ENCODE results near the gene ANO2.
"Not testable (repeated sequence)": the region's sequence is repeated elsewhere in the genome, so short reads cannot be mapped to it uniquely, and the experiment has no call there.

The ANO2 gene

GRCh38 chr12:5691943-5692342 lies 253.1 kb downstream of the ANO2 start:
- 92% methylated on average over 6 of the region's 6 CpGs for WGBS
- Histone ChIP-seq H3K4me3 (ENCODE audit: low read length) (no peak overlapping the region), H3K36me3 (ENCODE audit: insufficient read depth, low read length) (no peaks in the 10 kb centered on the region), H3K27me3 (ENCODE audit: insufficient read depth, low read length) (no peaks in the 10 kb centered on the region), H3K27ac (ENCODE audit: low read depth, low read length) (no peak overlapping the region), H3K9ac (ENCODE audit: low read depth, low read length) (no peak overlapping the region), H3K9me3 (ENCODE audit: insufficient read depth, low read depth, low read length) (peaks cover 13% of the 10 kb centered on the region), H3K4me1 (ENCODE audit: insufficient read depth, low read length) (no peaks in the 10 kb centered on the region)

GRCh38 chr12:5690240-5690639 lies 254.8 kb downstream of the ANO2 start:
- Histone ChIP-seq H3K27me3 (ENCODE audit: insufficient read depth, low read length) (no peaks in the 10 kb centered on the region), H3K27ac (ENCODE audit: low read depth, low read length) (no peak overlapping the region), H3K4me3 (ENCODE audit: low read length) (no peak overlapping the region), H3K9me3 (ENCODE audit: insufficient read depth, low read depth, low read length) (no peaks in the 10 kb centered on the region), H3K36me3 (ENCODE audit: insufficient read depth, low read length) (no peaks in the 10 kb centered on the region), H3K9ac (ENCODE audit: low read depth, low read length) (no peak overlapping the region), H3K4me1 (ENCODE audit: insufficient read depth, low read length) (no peaks in the 10 kb centered on the region)
- 95% methylated on average over 1 of the region's 1 CpG for WGBS

GRCh38 chr12:5689773-5690172 lies 255.3 kb downstream of the ANO2 start:
- H3K27me3 ChIP-seq (ENCODE audit: insufficient read depth, low read length): no peaks in the 10 kb centered on the region
- no peaks in the 10 kb centered on the region for H3K36me3 ChIP-seq (ENCODE audit: insufficient read depth, low read length)
- no peak overlapping the region for H3K27ac ChIP-seq (ENCODE audit: low read depth, low read length)
- H3K4me1 ChIP-seq (ENCODE audit: insufficient read depth, low read length): no peaks in the 10 kb centered on the region
- H3K9ac ChIP-seq (ENCODE audit: low read depth, low read length): no peak overlapping the region
- no peaks in the 10 kb centered on the region for H3K9me3 ChIP-seq (ENCODE audit: insufficient read depth, low read depth, low read length)
- WGBS: 92% methylated on average over 1 of the region's 1 CpG
- no peak overlapping the region for H3K4me3 ChIP-seq (ENCODE audit: low read length)

- whole genome bisulfite sequencing: 78% methylated on average over 2 of the region's 2 CpGs
- Histone ChIP-seq H3K4me1 (ENCODE audit: insufficient read depth, low read length) (no peaks in the 10 kb centered on the region), H3K27ac (ENCODE audit: low read depth, low read length) (no peak overlapping the region), H3K27me3 (ENCODE audit: insufficient read depth, low read length) (no peaks in the 10 kb centered on the region), H3K4me3 (ENCODE audit: low read length) (no peak overlapping the region), H3K9me3 (ENCODE audit: insufficient read depth, low read depth, low read length) (no peaks in the 10 kb centered on the region), H3K9ac (ENCODE audit: low read depth, low read length) (no peak overlapping the region), H3K36me3 (ENCODE audit: insufficient read depth, low read length) (no peaks in the 10 kb centered on the region)
Observed at GRCh38 chr12:5688226-5688625, 256.8 kb downstream of the ANO2 start.

GRCh38 chr12:5685935-5686334 lies 259.1 kb downstream of the ANO2 start:
- H3K4me3 ChIP-seq (ENCODE audit: low read length): no peak overlapping the region
- H3K27me3 ChIP-seq (ENCODE audit: insufficient read depth, low read length): no peaks in the 10 kb centered on the region
- no peaks in the 10 kb centered on the region for H3K9me3 ChIP-seq (ENCODE audit: insufficient read depth, low read depth, low read length)
- H3K4me1 ChIP-seq (ENCODE audit: insufficient read depth, low read length): no peaks in the 10 kb centered on the region
- no peak overlapping the region for H3K9ac ChIP-seq (ENCODE audit: low read depth, low read length)
- H3K36me3 ChIP-seq (ENCODE audit: insufficient read depth, low read length): no peaks in the 10 kb centered on the region
- WGBS: 53% methylated on average over 3 of the region's 3 CpGs
- H3K27ac ChIP-seq (ENCODE audit: low read depth, low read length): no peak overlapping the region

GRCh38 chr12:5684989-5685388 lies 260.1 kb downstream of the ANO2 start:
- WGBS: 88% methylated on average over 1 of the region's 2 CpGs

GRCh38 chr12:5682581-5682980 lies 262.5 kb downstream of the ANO2 start:
- Histone ChIP-seq H3K9ac (ENCODE audit: low read depth, low read length) (no peak overlapping the region), H3K36me3 (ENCODE audit: insufficient read depth, low read length) (no peaks in the 10 kb centered on the region), H3K4me3 (ENCODE audit: low read length) (no peak overlapping the region), H3K9me3 (ENCODE audit: insufficient read depth, low read depth, low read length) (no peaks in the 10 kb centered on the region), H3K27ac (ENCODE audit: low read depth, low read length) (no peak overlapping the region), H3K27me3 (ENCODE audit: insufficient read depth, low read length) (no peaks in the 10 kb centered on the region), H3K4me1 (ENCODE audit: insufficient read depth, low read length) (no peaks in the 10 kb centered on the region)
- WGBS: 85% methylated on average over 3 of the region's 3 CpGs

More at GRCh38 chr12:5684989-5685388, 260.1 kb downstream of the ANO2 start:
- Histone ChIP-seq H3K9ac (ENCODE audit: low read depth, low read length) (no peak overlapping the region), H3K36me3 (ENCODE audit: insufficient read depth, low read length) (no peaks in the 10 kb centered on the region), H3K27me3 (ENCODE audit: insufficient read depth, low read length) (no peaks in the 10 kb centered on the region), H3K4me3 (ENCODE audit: low read length) (no peak overlapping the region), H3K4me1 (ENCODE audit: insufficient read depth, low read length) (no peaks in the 10 kb centered on the region), H3K27ac (ENCODE audit: low read depth, low read length) (no peak overlapping the region), H3K9me3 (ENCODE audit: insufficient read depth, low read depth, low read length) (no peaks in the 10 kb centered on the region)

- Histone ChIP-seq H3K27me3 (ENCODE audit: insufficient read depth, low read length) (no peaks in the 10 kb centered on the region), H3K4me1 (ENCODE audit: insufficient read depth, low read length) (no peaks in the 10 kb centered on the region), H3K9me3 (ENCODE audit: insufficient read depth, low read depth, low read length) (no peaks in the 10 kb centered on the region), H3K27ac (ENCODE audit: low read depth, low read length) (no peak overlapping the region), H3K4me3 (ENCODE audit: low read length) (no peak overlapping the region), H3K36me3 (ENCODE audit: insufficient read depth, low read length) (no peaks in the 10 kb centered on the region), H3K9ac (ENCODE audit: low read depth, low read length) (no peak overlapping the region)
- 93% methylated on average over 5 of the region's 5 CpGs for WGBS
Observed at GRCh38 chr12:5678176-5678575, 266.9 kb downstream of the ANO2 start.

- H3K27ac ChIP-seq (ENCODE audit: low read depth, low read length); H3K27me3 ChIP-seq (ENCODE audit: insufficient read depth, low read length); H3K9me3 ChIP-seq (ENCODE audit: insufficient read depth, low read depth, low read length); H3K36me3 ChIP-seq (ENCODE audit: insufficient read depth, low read length); H3K9ac ChIP-seq (ENCODE audit: low read depth, low read length); H3K4me3 ChIP-seq (ENCODE audit: low read length); H3K4me1 ChIP-seq (ENCODE audit: insufficient read depth, low read length): not testable (repeated sequence)
- WGBS: 100% methylated on average over 1 of the region's 1 CpG
Observed at GRCh38 chr12:5669624-5670023, 275.4 kb downstream of the ANO2 start.

GRCh38 chr12:5665615-5666014 lies 279.4 kb downstream of the ANO2 start:
- H3K27ac ChIP-seq (ENCODE audit: low read depth, low read length): no peak overlapping the region
- no peak overlapping the region for H3K9ac ChIP-seq (ENCODE audit: low read depth, low read length)
- WGBS: 86% methylated on average over 4 of the region's 4 CpGs
- H3K9me3 ChIP-seq (ENCODE audit: insufficient read depth, low read depth, low read length): no peaks in the 10 kb centered on the region
- no peaks in the 10 kb centered on the region for H3K4me1 ChIP-seq (ENCODE audit: insufficient read depth, low read length)
- H3K36me3 ChIP-seq (ENCODE audit: insufficient read depth, low read length): no peaks in the 10 kb centered on the region
- H3K27me3 ChIP-seq (ENCODE audit: insufficient read depth, low read length): no peaks in the 10 kb centered on the region
- no peak overlapping the region for H3K4me3 ChIP-seq (ENCODE audit: low read length)

GRCh38 chr12:5661811-5662210 lies 283.2 kb downstream of the ANO2 start:
- Histone ChIP-seq H3K4me3 (ENCODE audit: low read length) (no peak overlapping the region), H3K9ac (ENCODE audit: low read depth, low read length) (no peak overlapping the region), H3K27ac (ENCODE audit: low read depth, low read length) (no peak overlapping the region), H3K27me3 (ENCODE audit: insufficient read depth, low read length) (no peaks in the 10 kb centered on the region), H3K9me3 (ENCODE audit: insufficient read depth, low read depth, low read length) (no peaks in the 10 kb centered on the region), H3K36me3 (ENCODE audit: insufficient read depth, low read length) (no peaks in the 10 kb centered on the region), H3K4me1 (ENCODE audit: insufficient read depth, low read length) (no peaks in the 10 kb centered on the region)
- 92% methylated on average over 8 of the region's 8 CpGs for WGBS

- no peaks in the 10 kb centered on the region for H3K9me3 ChIP-seq (ENCODE audit: insufficient read depth, low read depth, low read length)
- H3K9ac ChIP-seq (ENCODE audit: low read depth, low read length): no peak overlapping the region
- no peaks in the 10 kb centered on the region for H3K36me3 ChIP-seq (ENCODE audit: insufficient read depth, low read length)
- no peaks in the 10 kb centered on the region for H3K4me1 ChIP-seq (ENCODE audit: insufficient read depth, low read length)
- no peak overlapping the region for H3K4me3 ChIP-seq (ENCODE audit: low read length)
- 89% methylated on average over 6 of the region's 6 CpGs for WGBS
- H3K27ac ChIP-seq (ENCODE audit: low read depth, low read length): no peak overlapping the region
- no peaks in the 10 kb centered on the region for H3K27me3 ChIP-seq (ENCODE audit: insufficient read depth, low read length)
Observed at GRCh38 chr12:5660238-5660637, 284.8 kb downstream of the ANO2 start.

All from HUES64 (cell line).